A549 (cell line): Measurements from ENCODE around the gene EYA2. TPM values are rescaled to one million over a fixed set of nuclear protein-coding genes. Genes with fewer than 3 reads are reported as not detected.

ENCODE experiments used
- ATAC-seq, 2 experiments: fragments of 200-7000 bp in 1 of 2; fragments of >200 bp in 1 of 2; cut with Nextera tagmentation in 1 of 2; cut with Tn5 transposase in 1 of 2; 3 replicates each; pipeline versions ENCODE4 v1.8.0 to v1.9.1; 2018 to 2020; ENCODE audit warnings: mild to moderate bottlenecking in 1 of 2, moderate library complexity in 1 of 2
- CTCF ChIA-PET: fragments of 300-600 bp; sonication (Branson Sonifier 250); formaldehyde crosslinking; extraction: SDS; loops from one replicate; lab custom pipeline; 2021; ENCODE audit warnings: antibody characterized with exemption, inconsistent platforms; lab: Yijun Ruan, JAX
- POLR2A ChIA-PET: fragments of 350-600 bp; formaldehyde crosslinking; extraction: SDS; loops from one replicate; lab custom pipeline; 2021; ENCODE audit warnings: antibody characterized with exemption, inconsistent platforms; lab: Yijun Ruan, JAX
- DNase-seq, 2 experiments: peaks; one replicate each; pipeline versions ENCODE4 v3.0.0 to v3.0.0-alpha.2; 2011 to 2016; ENCODE audit warnings: low read depth in 1 of 2, low spot score in 1 of 2
- FAIRE-seq: peaks from 2 replicates; lab custom pipeline; 2011; peaks lifted over from hg19 to GRCh38; lab: Jason Lieb, UNC
- H3K27ac ChIP-seq, 2 experiments: fragments of >200 bp; sonication (Bioruptor Twin); formaldehyde crosslinking; 3 replicates each; pipeline ENCODE4 v1.5.1; 2016 to 2017
- H3K4me1 ChIP-seq: fragments of >200 bp; sonication (Bioruptor Twin); formaldehyde crosslinking; 3 replicates; pipeline ENCODE4 v1.6.1; 2016
- H3K4me2 ChIP-seq: fragments of >200 bp; sonication (Bioruptor Twin); formaldehyde crosslinking; 3 replicates; pipeline ENCODE4 v1.6.1; 2016
- H3K4me3 ChIP-seq: fragments of >200 bp; sonication (Bioruptor Twin); formaldehyde crosslinking; 3 replicates; pipeline ENCODE4 v1.5.1; 2016
- H3K9me3 ChIP-seq: fragments of >200 bp; sonication (Bioruptor Twin); formaldehyde crosslinking; 3 replicates; pipeline ENCODE4 v1.6.1; 2016
- ATOH8 ChIP-seq: fragments of 250-450 bp; sonication (Bioruptor Pico); IDR thresholded peaks from 2 replicates; pipeline ENCODE4 v1.5.0; 2020; ENCODE audit warnings: low read depth, mild to moderate bottlenecking, moderate library complexity
- BCL3 ChIP-seq: fragments of >200 bp; sonication (Bioruptor Twin); formaldehyde crosslinking; IDR thresholded peaks from 3 replicates; pipeline ENCODE4 v1.6.1; 2016
- CHD4 ChIP-seq: fragments of 200-600 bp; sonication (generic); IDR thresholded peaks from 2 replicates; pipeline ENCODE4 v1.6.1; 2016; ENCODE audit warnings: antibody characterized with exemption, mild to moderate bottlenecking, borderline replicate concordance
- CTCF ChIP-seq: fragments of >200 bp; sonication (Bioruptor Twin); formaldehyde crosslinking; IDR thresholded peaks from 3 replicates; pipeline ENCODE4 v1.5.1; 2016
- EHMT2 ChIP-seq: fragments of 200-600 bp; sonication (generic); IDR thresholded peaks from 2 replicates; pipeline ENCODE4 v1.6.1; 2016; ENCODE audit warnings: antibody characterized with exemption, low read depth, mild to moderate bottlenecking, moderate library complexity
- HES2 ChIP-seq: fragments of >200 bp; sonication (Bioruptor Twin); formaldehyde crosslinking; IDR thresholded peaks from 2 replicates; pipeline ENCODE4 v1.6.1; 2016
- HEYL ChIP-seq: fragments of 250-450 bp; sonication (Bioruptor Pico); IDR thresholded peaks from 2 replicates; pipeline ENCODE4 v1.8.0; 2021; ENCODE audit warnings: mild to moderate bottlenecking, moderate library complexity
- HOXA7 ChIP-seq: fragments of 250-450 bp; sonication (Bioruptor Pico); IDR thresholded peaks from 2 replicates; pipeline ENCODE4 v1.5.0; 2020; ENCODE audit warnings: mild to moderate bottlenecking, moderate library complexity
- HOXB13 ChIP-seq: fragments of 250-450 bp; sonication (Bioruptor Pico); IDR thresholded peaks from 2 replicates; pipeline ENCODE4 v1.5.0; 2020; ENCODE audit warnings: low read depth, mild to moderate bottlenecking, moderate library complexity
- KDM1A ChIP-seq: fragments of 200-600 bp; sonication (generic); IDR thresholded peaks from 2 replicates; pipeline ENCODE4 v1.6.1; 2016; ENCODE audit warnings: low read depth, mild to moderate bottlenecking
- MAFK ChIP-seq: fragments of 450-650 bp; IDR thresholded peaks from 2 replicates; pipeline ENCODE4 v1.6.1; 2014; ENCODE audit not compliant: partially characterized antibody
- RAD21 ChIP-seq, 2 experiments: fragments of >200 bp in 1 of 2; sonication (Bioruptor Twin) in 1 of 2; formaldehyde crosslinking in 1 of 2; IDR thresholded peaks in 1 of 2; conservative IDR thresholded peaks in 1 of 2; 2 replicates in 1 of 2; 3 replicates in 1 of 2; pipeline ENCODE4 v1.6.1; 2012 to 2018; ENCODE audit warnings: inconsistent platforms in 1 of 2
- REST ChIP-seq: fragments of 200-600 bp; sonication (generic); IDR thresholded peaks from 2 replicates; pipeline ENCODE4 v1.6.1; 2016; ENCODE audit warnings: antibody characterized with exemption, mild to moderate bottlenecking, moderate library complexity
- RNF2 ChIP-seq: fragments of 200-600 bp; sonication (generic); IDR thresholded peaks from 2 replicates; pipeline ENCODE4 v1.6.1; 2016; ENCODE audit warnings: low read depth, mild to moderate bottlenecking, antibody characterized with exemption, moderate library complexity, borderline replicate concordance
- ZC3H11A ChIP-seq: fragments of 450-650 bp; IDR thresholded peaks from 2 replicates; pipeline ENCODE4 v1.6.1; 2014; ENCODE audit warnings: antibody characterized with exemption, mild to moderate bottlenecking
- ZFP36 ChIP-seq: fragments of 450-650 bp; IDR thresholded peaks from 2 replicates; pipeline ENCODE4 v1.6.1; 2014; ENCODE audit warnings: borderline replicate concordance; ENCODE audit not compliant: partially characterized antibody
- WGBS: methylation state at CpG from one replicate; pipeline ENCODE4 v1.1.6; 2017; ENCODE audit errors: missing lambda C conversion rate; 5-methylcytosine and 5-hydroxymethylcytosine counted together
- polyA plus RNA-seq, 4 experiments: library from polyadenylated mRNA; depleted of rRNA in 3 of 4; stranded (reverse); fragments of >200 nt; fragmentation: RNase III in 1 of 4; extraction: RNeasy Plus Mini Kit Qiagen cat#74134 plus additional on column Dnase treatment in 1 of 4; gene quantifications; 2 replicates in 3 of 4; 3 replicates in 1 of 4; pipeline ENCODE4 v1.2.3, GENCODE V29; 2011 to 2017

EYA2 gene
- polyA plus RNA-seq, 2 of the 4 experiments (the other 2 are of a cell fraction): 4.5 to 4.6 TPM

GRCh38 chr20:47018381-47018780, 123.7 kb downstream of the EYA2 start (continued):
- TF ChIP-seq CTCF: no peak

GRCh38 chr20:47019121-47019824, 124.6 kb downstream of the EYA2 start:
- 81% methylated on average over 7 of the region's 7 CpGs for WGBS
- DNase-seq (no peak), FAIRE-seq (no peak), ATAC-seq (no peak)
- POLR2A ChIA-PET: no interaction called here
- Histone ChIP-seq H3K4me3 (no peak overlapping the region), H3K4me1 (no peaks in the 10 kb centered on the region), H3K9me3 (no peaks in the 10 kb centered on the region), H3K4me2 (no peak overlapping the region), H3K27ac (no peak overlapping the region)
- CTCF ChIA-PET: interaction anchor here (0.6 to 1.7 kb wide), 9 partner anchors 9 to 364 kb away, joined by 3 to 5 read pairs (median 4); no protein-coding TSS in a partner anchor
- TF ChIP-seq CHD4 (no peak), MAFK (peak; percentile 60)

GRCh38 chr20:47020231-47020630, 125.6 kb downstream of the EYA2 start:
- no peak for FAIRE-seq
- CTCF ChIA-PET: interaction anchor here (0.6 to 1.7 kb wide), 9 partner anchors 8 to 363 kb away, joined by 3 to 5 read pairs (median 4); no protein-coding TSS in a partner anchor

GRCh38 chr20:47021850-47022249, 127.2 kb downstream of the EYA2 start:
- ChIA-PET POLR2A (no interaction called here), CTCF (interaction anchor here (0.6 kb wide), 1 partner anchor 42 kb away, joined by 3 read pairs; no protein-coding TSS in a partner anchor)
- H3K4me1 ChIP-seq: no peaks in the 10 kb centered on the region
- H3K9me3 ChIP-seq: no peaks in the 10 kb centered on the region
- no peak overlapping the region for H3K27ac ChIP-seq
- no peak for ATAC-seq
- H3K4me2 ChIP-seq: no peak overlapping the region
- no peak for TF ChIP-seq KDM1A
- no peak for DNase-seq
- WGBS: 87% methylated on average over 4 of the region's 4 CpGs
- H3K4me3 ChIP-seq: no peak overlapping the region
- no peak for FAIRE-seq

More at GRCh38 chr20:47020231-47020630, 125.6 kb downstream of the EYA2 start:
- TF ChIP-seq RAD21 (conservative IDR thresholded peaks at IDR 0.05 in 1 of 2, IDR thresholded peaks at IDR 0.05 in 1 of 2) (peak in 1 of 2 experiments; percentile 14; a peak in 1 of 5 replicates), ZC3H11A (no peak)
- Histone ChIP-seq H3K4me2 (no peak overlapping the region), H3K4me1 (no peaks in the 10 kb centered on the region), H3K9me3 (no peaks in the 10 kb centered on the region), H3K4me3 (no peak overlapping the region), H3K27ac (no peak overlapping the region)
- POLR2A ChIA-PET: no interaction called here
- ATAC-seq: no peak
- DNase-seq: no peak
- 89% methylated on average over 2 of the region's 2 CpGs for WGBS

GRCh38 chr20:47024461-47024937, 129.9 kb downstream of the EYA2 start:
- peaks cover 9% of the 10 kb centered on the region for H3K9me3 ChIP-seq
- no peak overlapping the region for H3K27ac ChIP-seq
- ChIA-PET CTCF (interaction anchor here (1.0 kb wide), 1 partner anchor 21 kb away, joined by 3 read pairs; no protein-coding TSS in a partner anchor), POLR2A (no interaction called here)
- no peak overlapping the region for H3K4me3 ChIP-seq
- no peak overlapping the region for H3K4me2 ChIP-seq
- H3K4me1 ChIP-seq: no peaks in the 10 kb centered on the region
- 79% methylated on average over 3 of the region's 3 CpGs for WGBS
- FAIRE-seq (no peak), ATAC-seq (no peak), DNase-seq (no peak)
- TF ChIP-seq ATOH8 (CRISPR knock-in tag) (no peak), BCL3 (no peak), KDM1A (no peak), EHMT2 (no peak), HES2 (no peak), HEYL (CRISPR knock-in tag) (no peak), HOXA7 (CRISPR knock-in tag) (no peak), HOXB13 (CRISPR knock-in tag) (no peak), RNF2 (no peak), REST (no peak), ZC3H11A (no peak), ZFP36 (no peak)
